Stimulated activated CD4-positive, alpha-beta T cell treated with anti-CD3 and anti-CD28 coated beads, Interleukin-2, amount 100 ng/mL, for 4 hours (primary cell): ENCODE data around the gene CELA3A.
"Not testable (repeated sequence)": the region's sequence is repeated elsewhere in the genome, so short reads cannot be mapped to it uniquely, and the experiment has no call there.

Experiments used
- DNase-seq: peaks from one replicate; pipeline ENCODE4 v3.0.0-alpha.2; 2020; ENCODE audit warnings: low read depth

Gene CELA3A

GRCh38 chr1:21982122-21982521 is 19.3 kb upstream of the CELA3A start:
- DNase-seq: not testable (repeated sequence)

DNA sequence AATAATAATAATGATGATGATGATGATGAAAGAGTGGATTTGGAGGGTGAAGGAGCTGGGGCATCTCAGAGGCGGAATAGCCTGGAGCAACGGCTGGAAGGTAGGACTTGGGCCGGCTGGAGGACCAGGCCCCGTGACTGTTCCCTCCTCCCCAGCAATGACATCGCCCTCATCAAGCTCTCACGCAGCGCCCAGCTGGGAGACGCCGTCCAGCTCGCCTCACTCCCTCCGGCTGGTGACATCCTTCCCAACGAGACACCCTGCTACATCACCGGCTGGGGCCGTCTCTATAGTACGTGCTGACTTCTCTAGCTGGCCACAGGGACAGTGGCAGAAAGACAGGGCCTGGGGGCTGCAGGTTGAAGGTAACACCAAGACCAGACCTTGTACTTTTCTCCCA is 17.9 kb upstream of the CELA3A start:
- not testable (repeated sequence) for DNase-seq

DNA sequence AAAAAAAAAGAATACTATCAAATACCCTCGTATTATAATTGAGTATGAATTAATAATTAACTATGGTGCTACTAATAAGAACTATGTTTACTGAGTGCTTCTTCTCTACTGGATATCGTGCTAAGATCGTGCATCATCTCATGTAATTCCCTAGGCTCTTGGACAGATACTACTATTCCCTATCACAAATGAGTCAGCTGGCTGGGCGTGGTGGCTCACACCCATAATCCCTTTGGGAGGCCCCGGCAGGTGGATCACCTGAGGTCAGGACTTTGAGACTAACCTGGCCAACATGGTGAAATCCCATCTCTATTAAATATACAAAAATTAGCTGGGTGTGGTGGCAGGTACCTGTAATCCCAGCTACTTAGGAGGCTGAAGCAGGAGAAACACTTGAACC is 15.6 kb upstream of the CELA3A start:
- DNase-seq: not testable (repeated sequence)

- not testable (repeated sequence) for DNase-seq
These were observed 15.1 kb upstream of the CELA3A start for GRCh38 chr1:21986386-21986785.

GRCh38 chr1:21989672-21990393 is 11.6 kb upstream of the CELA3A start:
- not testable (repeated sequence) for DNase-seq

DNA sequence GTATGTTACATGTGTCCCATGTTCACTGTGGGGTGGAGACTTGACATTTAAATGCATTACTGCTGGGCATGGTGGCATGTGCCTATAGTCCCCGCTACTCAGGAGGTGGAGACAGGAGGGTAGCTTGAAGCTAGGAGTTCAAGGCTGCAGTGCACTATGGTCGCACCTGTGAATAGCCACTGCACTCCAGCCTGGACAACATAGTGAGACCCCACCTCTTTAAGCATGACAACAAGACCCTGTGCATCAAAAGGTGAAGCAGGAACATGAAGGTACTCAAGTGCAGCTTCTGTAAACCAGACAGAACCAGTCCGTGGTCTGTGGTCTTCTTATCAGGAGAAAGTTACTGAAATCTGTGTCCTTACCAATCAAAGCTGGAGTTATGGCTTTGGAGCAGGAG is 9.3 kb upstream of the CELA3A start:
- DNase-seq: not testable (repeated sequence)

DNA sequence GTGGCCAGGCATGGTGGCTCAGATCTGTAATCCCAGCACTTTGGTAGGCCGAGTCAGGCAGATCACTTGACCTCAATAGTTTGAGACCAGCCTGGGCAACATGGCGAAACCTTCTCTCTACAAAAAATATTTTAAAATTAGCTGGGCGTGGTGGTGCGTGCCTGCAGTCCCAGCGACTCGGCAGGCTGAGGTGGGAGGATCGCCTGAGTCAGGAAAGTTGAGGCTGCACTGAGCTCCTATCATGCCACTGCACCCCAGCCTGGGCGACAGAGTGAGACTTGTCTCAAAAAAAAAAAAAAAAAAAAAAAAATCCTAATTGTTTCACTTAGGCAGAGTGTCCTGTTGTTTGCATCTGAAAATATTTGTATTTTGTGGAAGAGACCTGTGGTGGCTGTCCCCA is 6.7 kb upstream of the CELA3A start:
- not testable (repeated sequence) for DNase-seq

DNA sequence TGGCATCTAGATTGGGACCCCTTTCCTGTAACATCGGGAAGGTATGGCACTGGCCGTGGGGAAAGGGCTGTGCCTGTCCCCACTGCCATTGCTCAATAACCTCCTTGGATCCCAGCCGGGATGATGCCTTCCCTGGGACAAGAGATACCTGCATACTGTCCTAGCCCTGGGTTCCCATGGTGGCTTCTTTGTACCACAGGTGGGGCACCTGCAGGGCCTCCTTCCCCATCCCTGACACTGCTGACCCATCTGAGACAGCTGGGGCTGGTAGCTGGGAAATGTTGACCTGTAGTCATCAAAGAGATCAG is 4.8 kb upstream of the CELA3A start:
- DNase-seq: not testable (repeated sequence)

GRCh38 chr1:21997891-21998623 is 3.4 kb upstream of the CELA3A start:
- DNase-seq: not testable (repeated sequence)

GRCh38 chr1:21998624-21999294 is 2.7 kb upstream of the CELA3A start:
- not testable (repeated sequence) for DNase-seq

GRCh38 chr1:21999645-22000044 is 1.8 kb upstream of the CELA3A start:
- DNase-seq: not testable (repeated sequence)

- DNase-seq: not testable (repeated sequence)
These were observed 1.0 kb downstream of the CELA3A start for GRCh38 chr1:22002461-22002860.

- DNase-seq: not testable (repeated sequence)
These were observed 1.4 kb downstream of the CELA3A start for GRCh38 chr1:22002875-22003274.

DNA sequence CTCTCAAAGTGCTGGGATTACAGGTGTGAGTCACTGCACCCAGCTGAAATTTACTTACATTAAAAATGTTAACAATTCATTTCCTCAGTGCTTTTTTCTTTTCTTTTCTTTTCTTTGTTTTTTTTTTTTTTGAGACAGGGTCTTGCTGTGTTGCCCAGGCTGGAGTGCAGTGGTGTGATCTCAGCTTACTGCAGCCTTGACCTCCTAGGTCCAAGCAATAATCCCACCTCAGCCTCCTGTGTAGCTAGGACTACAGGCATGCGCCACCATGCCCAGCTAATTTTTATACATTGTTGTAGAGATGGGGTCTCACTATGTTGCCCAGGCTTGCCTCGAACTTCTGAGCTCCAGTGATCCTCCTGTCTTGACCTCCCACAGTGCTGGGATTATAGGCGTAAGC is 2.5 kb downstream of the CELA3A start:
- DNase-seq: not testable (repeated sequence)

DNA sequence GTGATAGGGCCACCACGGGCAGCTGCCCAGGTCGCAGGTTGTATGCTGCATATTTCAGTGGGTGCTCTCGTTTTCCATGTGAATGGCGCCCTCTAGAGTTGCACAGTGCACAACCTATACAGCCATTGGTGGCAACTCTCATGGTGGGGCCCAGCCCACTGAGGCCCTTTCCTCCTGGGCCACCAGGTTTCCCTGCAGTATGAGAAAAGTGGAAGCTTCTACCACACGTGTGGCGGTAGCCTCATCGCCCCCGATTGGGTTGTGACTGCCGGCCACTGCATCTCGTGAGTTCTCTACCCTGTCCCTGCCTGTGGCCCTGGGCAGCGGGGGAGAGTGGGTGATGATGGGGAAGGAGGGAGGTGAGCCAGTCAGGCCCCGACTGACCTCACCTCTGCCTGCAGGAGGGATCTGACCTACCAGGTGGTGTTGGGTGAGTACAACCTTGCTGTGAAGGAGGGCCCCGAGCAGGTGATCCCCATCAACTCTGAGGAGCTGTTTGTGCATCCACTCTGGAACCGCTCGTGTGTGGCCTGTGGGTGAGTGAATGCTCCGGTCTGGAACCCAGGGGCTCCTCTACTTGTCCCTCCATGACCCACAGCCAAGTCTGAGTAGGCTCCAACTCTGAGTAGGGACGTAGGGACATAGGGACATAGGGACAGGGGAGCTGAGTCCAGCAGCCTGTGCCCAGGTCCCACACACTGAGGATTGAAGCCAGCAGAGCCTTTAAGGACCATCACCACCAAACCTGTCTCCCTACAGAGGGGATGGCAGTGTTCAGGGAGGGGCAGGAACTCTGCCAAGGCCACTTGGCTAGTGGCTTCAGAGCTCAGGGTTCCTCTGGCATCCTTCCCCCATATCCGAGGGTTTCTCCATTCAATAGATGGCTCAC is 4.0 kb downstream of the CELA3A start:
- DNase-seq: not testable (repeated sequence)

GRCh38 chr1:22006736-22007135 is 5.3 kb downstream of the CELA3A start:
- not testable (repeated sequence) for DNase-seq

GRCh38 chr1:22007262-22007661 is 5.8 kb downstream of the CELA3A start:
- DNase-seq: not testable (repeated sequence)

DNA sequence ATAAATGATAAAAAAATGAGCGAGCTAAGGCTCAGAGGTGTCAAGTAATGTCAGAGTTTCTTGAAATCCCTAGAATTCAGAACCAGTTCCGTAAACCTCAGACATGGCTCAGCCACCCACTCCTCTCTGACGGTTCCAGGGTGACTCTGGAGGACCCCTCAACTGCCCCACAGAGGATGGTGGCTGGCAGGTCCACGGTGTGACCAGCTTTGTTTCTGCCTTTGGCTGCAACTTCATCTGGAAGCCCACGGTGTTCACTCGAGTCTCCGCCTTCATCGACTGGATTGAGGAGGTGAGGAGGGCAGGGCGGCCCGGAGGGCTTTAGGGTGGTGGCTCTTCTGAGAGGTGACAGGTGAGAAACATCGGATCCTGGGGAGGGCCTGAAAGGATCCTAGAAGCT is 8.1 kb downstream of the CELA3A start:
- DNase-seq: not testable (repeated sequence)

- DNase-seq: not testable (repeated sequence)
These were observed 11.3 kb downstream of the CELA3A start for GRCh38 chr1:22012752-22013151.

- not testable (repeated sequence) for DNase-seq
These were observed 13.2 kb downstream of the CELA3A start for GRCh38 chr1:22014575-22015206.
